ENCODE results near the gene CAV2.
A peak's percentile ranks its signal among the peaks of the same experiment; 100 is the strongest.

The CAV2 gene

DNA sequence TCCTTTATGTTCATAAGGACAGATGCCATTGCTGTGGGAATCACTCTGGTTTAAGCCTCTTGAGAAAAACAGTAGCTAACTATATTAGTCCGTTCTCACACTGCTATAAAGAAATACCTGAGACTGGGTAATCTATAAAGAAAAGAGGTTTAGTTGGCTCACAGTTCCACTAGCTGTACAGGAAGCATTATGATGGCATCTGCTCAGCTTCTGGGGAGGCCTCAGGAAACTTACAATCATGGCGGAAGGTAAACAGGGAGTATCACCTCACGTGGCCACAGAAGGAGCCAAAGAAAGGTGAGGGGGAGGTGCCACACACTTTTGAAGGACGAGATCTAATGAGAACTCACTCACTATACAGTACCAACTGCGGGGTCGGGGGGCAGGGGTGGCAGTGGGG is 2.9 kb upstream of the CAV2 start:
- Histone ChIP-seq H3K9me3 (no peaks in the 10 kb centered on the region), H3K4me3 (no peak overlapping the region), H3K4me1 (peaks cover 0 to 56% (median 21%) of the 10 kb centered on the region in 4 donors), H3K36me3 (no peaks in the 10 kb centered on the region), H3K27me3 (no peaks in the 10 kb centered on the region), H3K27ac (peak overlapping the region in 1 of 2 donors; percentile 98)
- TF ChIP-seq, protein P1, sequence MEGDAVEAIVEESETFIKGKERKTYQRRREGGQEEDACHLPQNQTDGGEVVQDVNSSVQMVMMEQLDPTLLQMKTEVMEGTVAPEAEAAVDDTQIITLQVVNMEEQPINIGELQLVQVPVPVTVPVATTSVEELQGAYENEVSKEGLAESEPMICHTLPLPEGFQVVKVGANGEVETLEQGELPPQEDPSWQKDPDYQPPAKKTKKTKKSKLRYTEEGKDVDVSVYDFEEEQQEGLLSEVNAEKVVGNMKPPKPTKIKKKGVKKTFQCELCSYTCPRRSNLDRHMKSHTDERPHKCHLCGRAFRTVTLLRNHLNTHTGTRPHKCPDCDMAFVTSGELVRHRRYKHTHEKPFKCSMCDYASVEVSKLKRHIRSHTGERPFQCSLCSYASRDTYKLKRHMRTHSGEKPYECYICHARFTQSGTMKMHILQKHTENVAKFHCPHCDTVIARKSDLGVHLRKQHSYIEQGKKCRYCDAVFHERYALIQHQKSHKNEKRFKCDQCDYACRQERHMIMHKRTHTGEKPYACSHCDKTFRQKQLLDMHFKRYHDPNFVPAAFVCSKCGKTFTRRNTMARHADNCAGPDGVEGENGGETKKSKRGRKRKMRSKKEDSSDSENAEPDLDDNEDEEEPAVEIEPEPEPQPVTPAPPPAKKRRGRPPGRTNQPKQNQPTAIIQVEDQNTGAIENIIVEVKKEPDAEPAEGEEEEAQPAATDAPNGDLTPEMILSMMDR (IDR thresholded peaks at IDR 0.05) = no peak
- no peak for DNase-seq
- intact Hi-C loops (cut with DNase I; ENCODE audit: low total_unique reads) = no loop called here

DNA sequence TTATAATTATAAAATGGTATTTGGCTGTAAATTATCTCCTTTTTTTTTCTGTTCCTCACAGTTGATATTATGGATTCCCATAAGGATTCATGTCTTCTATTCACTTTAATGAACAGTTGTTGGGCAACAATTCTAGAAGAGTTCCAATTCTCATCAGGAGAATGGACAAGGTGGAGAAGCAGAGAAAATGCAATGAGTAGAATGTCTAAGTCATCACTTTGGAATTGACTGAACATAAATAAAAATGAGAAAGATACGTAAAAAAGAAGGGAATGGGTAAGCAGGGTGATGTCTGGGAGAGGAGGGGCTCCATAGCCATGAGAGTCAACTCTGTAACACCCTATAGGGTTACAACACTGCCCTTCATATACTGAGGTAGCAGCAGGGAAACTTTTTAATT is 1.8 kb upstream of the CAV2 start:
- Histone ChIP-seq H3K27ac (peak overlapping the region in 1 of 2 donors; percentile 98), H3K4me3 (no peak overlapping the region), H3K36me3 (no peaks in the 10 kb centered on the region), H3K9me3 (no peaks in the 10 kb centered on the region), H3K4me1 (peaks cover 0 to 56% (median 20%) of the 10 kb centered on the region in 4 donors), H3K27me3 (no peaks in the 10 kb centered on the region)
- TF ChIP-seq, protein P1 (IDR thresholded peaks at IDR 0.05) = no peak
- intact Hi-C loops (cut with DNase I; ENCODE audit: low total_unique reads) = no loop called here
- DNase-seq = no peak

DNA sequence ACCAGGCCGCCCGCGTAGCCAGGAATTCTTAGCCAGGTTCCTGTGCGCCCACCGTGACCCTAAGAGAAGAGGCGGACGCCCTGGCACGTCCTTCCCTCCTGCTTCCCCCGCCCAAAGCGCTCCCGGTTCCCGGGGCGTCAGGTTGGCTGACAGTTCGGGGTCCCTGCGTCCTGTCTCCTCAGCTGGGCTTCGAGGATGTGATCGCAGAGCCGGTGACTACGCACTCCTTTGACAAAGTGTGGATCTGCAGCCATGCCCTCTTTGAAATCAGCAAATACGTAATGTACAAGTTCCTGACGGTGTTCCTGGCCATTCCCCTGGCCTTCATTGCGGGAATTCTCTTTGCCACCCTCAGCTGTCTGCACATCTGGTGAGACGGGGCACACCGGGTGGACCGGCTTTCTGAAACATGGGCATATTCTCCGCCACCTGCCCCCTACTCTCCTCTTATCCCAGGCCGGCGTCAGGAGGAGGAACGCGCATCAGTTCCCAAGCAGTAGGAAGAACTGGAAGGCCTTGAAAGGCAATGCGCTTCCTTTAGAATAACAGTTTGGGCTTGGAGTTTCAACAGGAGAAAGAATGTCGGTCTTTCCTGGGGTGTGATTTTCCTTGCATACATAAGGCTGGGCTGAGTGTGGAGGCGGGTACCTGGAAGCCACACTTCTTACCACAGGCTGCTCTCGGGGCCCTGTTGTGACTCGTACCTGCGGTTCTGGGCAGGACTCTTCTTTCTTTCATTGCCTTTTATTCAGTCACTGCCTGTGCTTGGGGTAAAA is 728 bp downstream of the CAV2 start:
- peak in 1 of 2 donors; percentile 71 for DNase-seq

DNA sequence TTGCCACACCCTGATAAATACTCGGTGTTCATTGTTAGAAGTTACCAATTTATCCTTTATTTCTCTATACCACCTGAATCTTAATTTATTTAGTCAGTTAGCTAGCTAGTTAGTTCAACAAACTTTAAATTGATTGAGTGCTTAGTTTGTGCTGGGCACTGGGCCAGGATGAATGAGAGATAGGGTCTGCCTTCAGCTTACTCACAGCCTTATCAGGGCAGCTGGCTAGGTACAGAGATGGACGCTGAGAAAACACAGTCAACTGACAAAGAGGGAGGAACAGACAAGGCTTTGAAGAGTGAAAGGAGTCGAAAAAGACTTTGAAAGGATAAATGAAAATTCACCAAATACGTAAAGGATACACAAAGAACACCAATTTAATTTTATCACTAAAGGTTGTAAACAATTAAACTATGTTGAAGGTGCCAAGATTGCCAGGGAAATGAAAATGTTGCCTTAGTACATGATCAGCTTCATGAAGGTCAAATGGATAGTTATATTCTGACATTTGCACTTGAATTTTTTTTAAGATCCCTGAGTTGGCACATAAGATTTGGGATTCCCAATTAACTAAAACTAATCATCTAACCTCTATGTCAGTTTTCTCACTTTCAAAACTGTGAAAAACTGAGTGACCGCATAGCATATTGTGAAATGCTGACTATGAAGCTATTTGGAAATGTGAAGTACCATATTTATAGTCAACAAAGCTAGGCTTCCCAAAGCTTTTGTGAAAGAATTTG is 2.1 kb downstream of the CAV2 start:
- H3K27ac ChIP-seq = peak overlapping the region; percentile 98
- H3K4me3 ChIP-seq = peak overlapping the region; percentile 84 to 96
- peaks cover 0 to 63% (median 18%) of the 10 kb centered on the region in 4 donors for H3K4me1 ChIP-seq
- no peaks in the 10 kb centered on the region for H3K9me3 ChIP-seq
- H3K36me3 ChIP-seq = peaks cover 0 to 15% (median 13%) of the 10 kb centered on the region in 3 donors
- TF ChIP-seq, protein P1 (IDR thresholded peaks at IDR 0.05) = no peak
- H3K27me3 ChIP-seq = no peaks in the 10 kb centered on the region
- intact Hi-C loops (cut with DNase I; ENCODE audit: low total_unique reads) = no loop called here
- no peak for DNase-seq

More for the DNA sequence above, 728 bp downstream of the CAV2 start:
- Histone ChIP-seq H3K36me3 (peaks cover 0 to 2% (median 0%) of the 10 kb centered on the region in 3 donors), H3K4me3 (peak overlapping the region; percentile 84 to 96), H3K4me1 (peaks cover 0 to 56% (median 18%) of the 10 kb centered on the region in 4 donors), H3K27ac (peak overlapping the region; percentile 98), H3K9me3 (no peaks in the 10 kb centered on the region), H3K27me3 (no peaks in the 10 kb centered on the region)
- intact Hi-C loops (cut with DNase I; ENCODE audit: low total_unique reads) = no loop called here
- TF ChIP-seq, protein P1 (IDR thresholded peaks at IDR 0.05) = no peak

- intact Hi-C loops (cut with DNase I; ENCODE audit: low total_unique reads) = no loop called here
- H3K9me3 ChIP-seq = no peaks in the 10 kb centered on the region
- DNase-seq = no peak
- peaks cover 5 to 23% (median 21%) of the 10 kb centered on the region in 3 donors for H3K36me3 ChIP-seq
- peak overlapping the region; percentile 84 to 96 for H3K4me3 ChIP-seq
- peak overlapping the region; percentile 98 for H3K27ac ChIP-seq
- H3K27me3 ChIP-seq = no peaks in the 10 kb centered on the region
- H3K4me1 ChIP-seq = peaks cover 0 to 71% (median 18%) of the 10 kb centered on the region in 4 donors
- TF ChIP-seq, protein P1 (IDR thresholded peaks at IDR 0.05) = no peak
These were observed 2.9 kb downstream of the CAV2 start for GRCh38 chr7:116502201-116503096.
